Activated CD4-positive, alpha-beta T cell treated with anti-CD3 and anti-CD28 coated beads, Interleukin-2, Interleukin-4, amounts not matched to agents 100 ng/mL and 50 ng/mL, durations not matched to agents 16 hours and 8 hours (primary cell): ENCODE results near the gene NEK9.
"Not testable (repeated sequence)": the region's sequence is repeated elsewhere in the genome, so short reads cannot be mapped to it uniquely, and the experiment has no call there.

Experiments
- DNase-seq: peaks from one replicate; pipeline ENCODE4 v3.0.0-alpha.2; 2020; ENCODE audit warnings: low spot score

NEK9 gene

DNA sequence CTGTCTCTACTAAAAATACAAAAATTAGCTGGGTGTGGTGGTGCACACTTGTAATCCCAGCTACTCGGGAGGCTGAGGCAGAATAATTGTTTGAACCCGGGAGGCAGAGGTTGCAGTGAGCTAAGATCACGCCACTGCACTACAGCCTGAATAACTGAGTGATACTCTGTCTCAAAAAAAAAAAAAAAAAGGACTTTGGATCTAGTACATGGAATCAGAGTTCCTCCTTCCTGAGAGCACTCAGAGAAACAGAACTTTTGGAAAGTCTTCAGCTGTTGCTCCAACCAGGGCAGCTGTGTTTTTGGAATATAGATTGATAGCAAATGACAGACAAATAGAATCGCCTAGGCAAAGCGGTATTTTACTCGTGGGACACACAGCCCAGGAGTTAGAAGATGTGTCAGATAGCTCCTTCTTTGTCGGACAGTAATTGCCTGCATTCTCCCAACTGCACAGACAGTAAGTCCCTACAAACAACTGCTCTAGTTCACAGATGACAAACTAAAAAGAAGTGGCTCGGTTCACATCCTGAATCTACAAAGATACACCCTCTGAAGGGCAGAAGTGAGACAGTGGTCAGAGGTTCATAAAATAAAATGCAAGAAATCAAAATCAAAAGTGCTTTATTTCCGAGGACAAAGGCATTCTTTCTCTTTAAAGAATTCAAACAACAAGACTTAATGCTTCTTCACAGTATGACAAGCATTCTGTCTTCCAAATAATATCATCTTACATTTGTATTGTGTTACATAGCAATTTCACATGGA, 17.1 kb upstream of the NEK9 start:
- DNase-seq: no peak

DNA sequence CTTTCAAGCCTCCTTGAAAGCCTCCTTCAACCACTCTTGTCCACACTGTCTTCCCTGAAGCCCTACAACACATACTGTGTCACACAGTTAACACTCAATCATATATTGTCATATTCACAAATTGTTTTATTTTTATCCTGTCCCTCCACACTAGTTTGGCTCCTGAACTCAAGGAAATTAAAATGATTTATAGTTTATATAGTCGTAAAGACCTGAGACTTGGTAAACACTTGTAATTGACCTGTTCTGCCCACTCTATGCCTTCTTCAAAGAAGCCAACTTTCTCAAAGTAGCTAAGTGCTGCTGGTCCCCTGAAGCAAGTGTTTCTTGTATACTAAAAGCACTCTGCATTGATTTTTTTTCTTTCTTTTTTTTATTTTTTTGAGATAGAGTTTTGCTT, 15.6 kb upstream of the NEK9 start:
- no peak for DNase-seq

DNA sequence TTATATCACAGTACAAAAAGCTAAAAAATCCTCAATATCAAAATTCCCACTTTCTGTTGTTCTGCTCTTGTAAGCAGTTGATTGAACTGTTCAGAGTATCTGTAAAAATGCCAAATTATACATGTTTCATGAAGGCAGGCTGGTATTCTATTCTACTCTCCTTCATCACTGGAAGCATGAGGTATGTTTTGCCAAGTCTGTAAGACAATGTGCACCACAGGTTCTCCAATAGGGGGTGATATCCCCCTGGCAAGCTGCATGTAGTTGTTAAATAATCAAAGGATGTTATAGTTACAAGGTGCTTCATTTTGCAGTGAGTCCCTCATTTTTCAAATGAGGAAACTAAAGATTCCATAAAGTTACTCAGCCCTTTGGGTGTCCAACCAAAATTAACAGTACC, 15.1 kb upstream of the NEK9 start:
- no peak for DNase-seq

DNA sequence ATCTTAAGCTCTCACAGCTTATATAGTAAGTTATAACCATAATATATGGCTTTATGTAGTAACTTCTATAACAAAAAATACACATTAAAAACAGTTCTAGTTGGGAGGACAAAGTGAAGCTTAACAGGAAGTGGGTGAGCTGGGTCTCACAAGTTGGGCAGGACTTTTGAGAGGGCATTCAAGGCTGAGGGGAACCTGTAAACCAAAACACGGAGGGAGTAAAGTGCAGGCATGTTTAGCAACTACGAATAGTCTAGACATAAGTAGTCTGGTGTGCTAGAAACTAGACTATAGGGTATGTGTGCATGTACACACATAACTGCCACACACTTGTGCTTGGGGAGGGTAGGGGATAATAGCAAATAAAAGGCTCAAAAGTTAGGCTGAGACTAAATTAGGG, 14.2 kb upstream of the NEK9 start:
- DNase-seq: no peak

DNA sequence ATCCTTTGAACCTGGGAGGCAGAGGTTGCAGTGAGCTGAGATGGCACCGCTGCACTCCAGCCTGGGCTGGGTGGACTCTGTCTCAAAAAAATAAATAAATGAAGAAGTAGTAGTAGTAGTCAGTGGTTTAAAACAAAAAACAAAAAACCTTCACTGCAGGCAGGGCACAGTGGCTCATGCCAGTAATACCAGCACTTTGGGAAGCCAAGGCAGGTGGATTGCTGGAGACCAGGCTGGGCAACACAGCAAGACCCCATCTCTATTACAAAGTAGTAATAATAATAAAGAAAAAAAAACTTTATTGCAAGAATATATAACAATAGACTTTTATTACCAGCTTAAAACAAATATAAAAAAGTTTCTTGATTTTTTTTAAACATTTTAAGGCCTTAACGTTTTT, 13.8 kb upstream of the NEK9 start:
- DNase-seq: no peak

DNA sequence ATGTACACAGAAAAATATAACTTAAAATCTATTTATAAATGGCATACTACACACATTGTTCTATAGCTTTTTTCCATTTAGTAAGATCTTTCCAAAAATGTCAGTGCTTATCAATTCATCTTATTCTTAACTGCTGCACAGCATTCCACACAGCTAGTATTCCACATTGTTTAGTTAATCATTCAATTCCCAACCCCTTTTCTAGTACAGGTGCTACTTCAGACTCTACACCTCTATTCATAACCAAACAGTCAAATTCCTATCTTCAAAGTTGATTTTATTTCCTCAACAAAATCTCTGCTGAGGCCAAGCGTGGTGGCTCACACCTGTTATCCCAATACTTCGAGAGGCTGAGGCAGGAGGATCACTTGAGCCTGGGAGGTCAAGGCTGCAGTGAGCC, 12.3 kb upstream of the NEK9 start:
- no peak for DNase-seq

DNA sequence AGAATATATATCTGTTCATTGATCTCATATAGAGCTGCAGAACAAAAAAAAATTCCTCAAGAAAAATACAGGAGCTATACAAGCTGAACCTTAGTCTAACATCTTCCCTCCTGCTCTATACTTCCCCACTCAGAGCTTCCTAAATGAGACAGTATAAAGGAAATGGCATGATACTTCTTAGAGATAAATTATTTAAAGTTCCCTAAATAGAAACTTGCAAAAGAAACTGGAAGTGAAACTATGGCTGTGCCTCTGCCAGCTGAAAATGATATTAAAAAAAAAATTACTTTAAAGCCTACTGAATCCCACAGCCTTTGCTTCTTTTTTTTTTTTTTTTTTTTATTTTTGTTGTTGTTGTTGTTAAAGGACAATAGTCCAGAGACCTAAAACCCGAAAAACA, 11.6 kb upstream of the NEK9 start:
- peak; percentile 17 for DNase-seq

DNA sequence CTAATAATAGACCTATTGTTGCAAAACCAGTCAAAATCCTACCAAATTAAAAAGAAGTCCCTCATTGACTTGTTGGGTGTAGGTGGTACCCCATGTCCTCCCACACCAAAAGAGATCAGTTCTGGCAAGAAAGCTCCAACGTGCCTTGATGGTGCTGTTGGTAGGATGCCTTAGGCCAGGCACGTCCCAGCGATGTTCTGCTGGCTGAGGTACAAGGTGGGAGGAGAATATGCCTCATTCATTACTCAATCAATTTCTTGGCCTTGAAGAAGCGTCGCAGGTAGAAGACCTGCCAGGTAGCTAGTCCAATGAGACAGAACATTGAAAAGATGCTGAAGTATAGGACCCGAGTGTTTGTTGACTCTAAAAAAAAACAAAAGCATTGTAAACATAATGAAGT, 7.8 kb upstream of the NEK9 start:
- DNase-seq: no peak

DNA sequence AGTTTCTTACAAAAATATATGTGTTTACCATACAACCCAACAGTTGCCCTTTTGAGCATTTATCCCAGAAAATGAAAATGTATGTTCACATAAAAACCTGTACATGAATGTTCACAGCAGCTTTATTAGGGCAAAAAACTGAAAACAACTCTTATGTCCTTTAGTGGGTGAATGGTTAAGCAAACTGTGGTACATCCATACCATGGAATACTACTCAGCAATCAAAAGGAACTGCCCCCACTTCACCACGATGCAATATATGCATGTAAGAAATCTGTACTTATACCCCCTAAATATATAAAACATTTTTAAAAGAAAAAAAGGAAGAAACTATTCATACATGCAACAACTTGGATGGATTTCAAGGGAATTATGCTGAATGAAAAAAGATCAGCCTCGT, 6.7 kb upstream of the NEK9 start:
- no peak for DNase-seq

DNA sequence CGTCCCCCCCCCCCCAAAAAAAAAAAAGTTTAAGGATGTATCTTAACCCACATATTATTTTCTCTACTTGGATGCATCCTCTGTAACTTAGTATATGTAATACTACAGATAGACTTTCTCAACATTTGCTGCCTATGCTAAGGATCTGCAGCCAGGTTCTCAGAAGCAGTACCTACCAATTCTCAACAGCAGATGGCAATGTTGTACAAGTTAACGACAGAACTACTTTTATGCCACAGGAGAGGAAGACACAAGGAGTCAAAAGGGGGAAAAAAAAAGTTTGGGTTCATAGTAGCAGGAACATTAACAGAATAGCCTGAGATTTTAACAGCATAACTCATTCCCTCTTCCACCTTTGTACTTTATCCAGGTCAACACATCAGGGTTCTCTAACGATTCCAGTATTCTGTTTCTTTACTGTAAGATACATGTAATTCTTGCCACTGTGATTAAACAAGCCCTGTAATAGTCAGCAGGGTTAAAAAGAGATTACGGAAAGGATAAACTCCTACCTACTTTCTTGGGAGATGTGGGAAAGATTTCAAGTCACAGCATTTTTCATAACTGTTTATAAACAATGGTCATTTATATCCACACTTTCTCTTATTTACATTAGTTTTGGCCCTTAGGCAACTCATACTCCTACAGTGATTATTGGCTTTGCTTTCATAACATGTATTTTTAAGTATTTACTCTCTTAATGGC, 5.7 kb upstream of the NEK9 start:
- DNase-seq: peak; percentile 83

DNA sequence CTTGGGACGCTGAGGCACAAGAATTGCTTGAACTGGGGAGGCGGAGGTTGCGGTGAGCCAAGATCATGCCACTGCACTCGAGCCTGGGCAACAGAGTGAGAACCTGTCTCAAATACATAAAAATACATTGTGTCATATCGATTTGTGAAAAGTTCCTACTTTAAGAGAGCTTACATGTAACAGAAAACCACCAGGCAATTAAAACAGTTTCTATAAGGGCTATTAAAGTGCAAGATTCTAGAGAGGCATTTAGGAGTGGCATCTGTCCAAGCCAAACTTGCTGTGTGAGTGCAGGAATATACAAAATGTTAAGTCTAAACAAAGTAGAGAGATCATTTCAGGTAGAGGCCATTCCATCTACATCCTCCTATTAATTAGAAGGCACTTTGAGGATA, 1.7 kb upstream of the NEK9 start:
- DNase-seq: no peak

DNA sequence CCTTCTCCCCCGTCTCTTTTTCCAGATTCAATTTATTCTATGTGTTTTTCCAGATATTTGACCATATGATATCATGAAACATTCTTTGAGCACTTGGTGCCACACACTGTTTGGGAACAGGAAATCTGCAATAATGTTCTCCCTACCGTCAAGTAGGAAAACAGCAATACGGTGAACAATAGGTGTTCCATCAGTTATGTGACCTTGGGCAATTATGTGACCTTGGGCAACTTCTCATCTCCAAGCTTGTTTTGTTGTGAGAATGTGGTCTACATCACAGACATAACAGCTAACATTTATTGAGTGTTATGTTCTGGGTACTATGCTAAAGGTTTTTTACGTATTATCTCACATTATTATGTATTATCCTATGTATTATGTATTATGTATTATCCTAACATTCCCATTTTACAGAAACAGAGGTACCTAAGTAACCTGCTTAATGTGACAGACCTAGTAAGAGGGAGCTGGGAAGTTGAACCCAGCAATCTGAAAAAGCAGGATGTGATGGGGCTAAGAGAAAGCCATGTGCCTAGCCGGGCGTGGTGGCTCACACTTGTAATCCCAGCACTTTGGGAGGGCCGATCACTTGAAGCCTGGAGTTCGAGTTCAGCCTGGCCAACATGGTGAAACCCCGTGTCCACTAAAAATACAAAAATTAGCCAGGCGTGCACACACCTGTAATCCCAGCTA, 1.2 kb upstream of the NEK9 start:
- DNase-seq: no peak

DNA sequence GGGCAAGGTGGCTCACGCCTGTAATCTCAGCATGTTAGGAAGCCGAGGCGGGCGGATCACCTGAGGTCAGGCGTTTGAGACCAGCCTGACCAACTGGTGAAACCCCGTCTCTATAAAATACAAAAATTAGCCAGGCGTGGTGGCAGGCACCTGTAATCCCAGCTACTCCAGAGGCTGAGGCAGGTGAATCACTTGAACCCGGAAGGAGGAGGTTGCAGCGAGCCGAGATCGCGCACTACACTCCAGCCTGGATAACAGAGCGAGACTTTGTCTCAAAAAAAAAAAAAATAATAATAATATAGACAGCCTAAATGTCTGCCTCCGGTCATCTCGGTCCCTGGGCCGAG, 599 bp upstream of the NEK9 start:
- not testable (repeated sequence) for DNase-seq

DNA sequence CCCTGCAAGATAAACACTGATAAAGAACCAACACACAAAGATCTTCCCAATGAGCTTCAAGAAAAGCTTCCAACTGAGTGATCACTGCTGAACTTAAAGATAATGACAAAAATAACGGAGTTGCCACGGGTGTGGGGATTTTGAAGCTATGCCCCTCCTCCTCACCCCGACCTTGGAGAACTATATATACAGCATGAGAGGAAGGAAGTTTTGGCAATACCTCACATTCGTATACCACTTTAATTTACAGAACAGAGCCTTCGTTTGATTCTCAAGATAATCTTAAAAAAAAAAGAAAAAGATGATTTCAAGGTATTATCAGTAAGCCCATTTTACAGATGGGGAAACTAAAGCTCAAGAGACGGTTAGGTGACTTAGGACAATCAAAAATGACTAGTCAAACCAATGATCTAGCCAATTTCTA, 715 bp downstream of the NEK9 start:
- peak; percentile 17 for DNase-seq

DNA sequence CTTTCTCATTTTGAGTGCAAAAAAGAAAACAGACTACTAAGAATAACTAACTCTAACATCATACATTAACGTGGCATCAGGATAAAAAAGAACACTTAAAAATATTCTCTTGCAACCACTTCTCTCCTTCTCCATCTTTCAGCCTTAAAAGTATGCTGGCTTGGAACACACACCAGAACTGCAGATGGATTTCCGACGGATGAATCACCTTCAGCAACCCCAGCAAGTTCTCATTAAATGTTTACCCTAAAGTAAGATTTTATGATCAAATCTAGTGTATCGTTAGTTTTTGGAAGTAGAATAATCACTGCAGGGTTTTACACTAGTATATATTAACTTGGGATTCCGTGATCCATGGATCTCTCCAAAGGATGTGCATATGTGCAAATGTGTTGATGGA, 1.2 kb downstream of the NEK9 start:
- no peak for DNase-seq

DNA sequence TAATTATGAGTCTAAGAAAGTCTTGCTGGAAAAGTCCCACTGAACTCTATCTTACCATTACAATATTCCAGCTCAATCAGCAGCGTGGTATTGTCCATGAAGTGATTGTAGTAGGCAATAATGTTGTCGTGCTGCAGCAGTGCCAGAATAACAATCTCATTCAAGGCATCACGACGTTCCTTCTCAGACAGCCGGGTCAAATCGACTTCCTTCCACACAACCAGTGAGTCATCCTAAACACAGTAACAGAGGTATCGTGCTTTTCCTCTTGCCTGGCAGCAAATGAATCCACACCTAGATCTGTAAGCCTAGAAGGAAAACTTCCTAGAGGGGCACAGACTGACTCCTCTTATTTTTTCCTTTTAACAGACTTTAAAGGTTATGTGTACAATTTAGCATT, 2.9 kb downstream of the NEK9 start:
- DNase-seq: peak; percentile 61

DNA sequence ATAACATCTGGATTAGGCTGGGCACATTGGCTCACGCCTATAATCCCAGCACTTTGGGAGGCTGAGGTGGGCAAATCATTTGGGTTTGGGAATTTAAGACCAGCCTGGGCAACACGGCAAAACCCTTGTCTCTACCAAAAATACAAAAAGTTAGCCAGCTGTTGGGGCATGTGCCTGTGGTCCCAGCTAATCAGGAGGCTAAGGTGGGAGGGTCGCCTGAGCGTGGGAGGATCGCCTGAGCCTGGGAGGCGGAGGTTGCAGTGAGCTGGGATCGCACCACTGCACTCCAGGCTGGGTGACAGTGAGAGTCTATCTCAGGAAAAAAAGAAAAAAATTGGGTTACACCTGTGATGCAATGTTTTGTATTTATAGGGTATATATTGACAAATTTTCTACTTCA, 5.3 kb downstream of the NEK9 start:
- no peak for DNase-seq

DNA sequence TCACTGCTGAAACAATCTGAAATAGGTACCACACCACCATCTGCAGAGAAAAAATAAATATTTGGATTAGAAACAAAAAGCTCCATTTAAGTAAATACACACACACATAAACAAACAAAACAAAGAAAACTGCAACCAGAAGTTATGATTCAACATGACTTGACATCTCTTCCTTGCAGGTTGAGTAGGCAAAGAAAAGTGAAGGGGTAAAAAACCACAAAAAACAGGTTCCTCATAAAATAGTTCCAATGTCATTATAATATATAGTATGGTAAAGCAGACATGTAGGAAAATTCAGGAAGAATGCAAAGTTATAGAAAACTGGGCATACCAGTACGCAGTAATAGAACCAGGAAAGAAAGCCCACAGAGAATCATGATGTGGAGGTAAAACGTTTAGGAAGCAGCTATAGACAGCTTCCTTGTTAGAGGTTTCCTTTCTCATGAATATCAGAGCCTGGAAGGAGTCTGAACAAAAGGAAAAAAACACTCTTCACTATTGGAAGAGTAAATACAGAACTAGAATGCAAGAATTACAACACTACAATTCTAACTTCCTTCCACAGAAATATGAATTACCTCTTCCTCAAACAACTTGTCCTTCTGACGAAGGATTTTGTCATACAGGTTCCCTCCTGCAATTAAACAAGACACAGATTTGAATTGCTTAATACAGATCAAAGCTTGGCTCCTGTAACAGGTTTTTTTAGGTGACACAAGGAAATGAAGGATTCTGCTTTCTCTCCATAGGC, 6.1 kb downstream of the NEK9 start:
- DNase-seq: no peak

DNA sequence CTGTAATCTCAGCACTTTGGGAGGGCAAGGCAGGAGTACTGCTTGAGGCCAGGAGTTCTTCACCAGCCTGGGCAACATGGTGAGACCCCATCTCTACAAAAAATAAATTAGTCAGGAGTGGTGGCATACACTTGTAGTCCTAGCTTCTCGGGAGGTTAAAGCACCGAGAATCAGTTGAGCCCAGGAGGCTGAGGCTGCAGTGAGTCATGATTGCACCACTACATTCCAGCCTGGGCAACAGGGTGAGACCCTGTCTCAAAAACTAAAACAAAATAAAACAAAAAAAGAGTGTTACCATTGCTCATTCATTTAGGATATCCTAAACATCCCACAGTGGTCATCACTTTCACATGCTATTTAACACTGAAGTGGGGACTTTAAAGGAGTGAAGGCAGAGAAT, 7.8 kb downstream of the NEK9 start:
- DNase-seq: no peak

DNA sequence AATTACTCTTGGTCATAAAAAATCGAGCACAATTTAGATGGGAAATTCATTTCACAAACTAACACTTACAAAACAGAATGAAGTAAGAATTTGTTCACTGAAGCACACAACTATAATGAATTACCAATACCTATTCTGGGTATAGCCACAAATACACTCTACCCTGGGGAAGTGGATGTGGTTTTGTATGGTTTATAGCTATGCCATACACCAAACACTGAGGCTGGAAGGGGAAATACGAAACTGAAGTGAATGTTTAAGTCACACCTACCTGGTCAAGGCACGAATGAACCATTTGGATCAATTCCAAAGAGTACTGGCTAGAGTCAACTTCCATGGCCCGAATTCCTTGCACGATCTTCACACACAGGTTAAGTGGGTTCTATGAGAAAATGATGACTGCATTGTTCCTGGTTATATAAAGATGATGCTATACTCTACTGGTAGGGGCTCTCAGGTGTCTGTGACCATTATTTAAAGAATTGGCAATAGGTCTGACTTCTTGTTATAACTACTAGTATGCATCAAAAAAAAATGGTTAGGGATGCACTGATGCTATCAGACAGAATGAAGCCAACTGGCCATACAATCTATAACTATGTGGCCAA, 12.8 kb downstream of the NEK9 start:
- DNase-seq: peak; percentile 15

DNA sequence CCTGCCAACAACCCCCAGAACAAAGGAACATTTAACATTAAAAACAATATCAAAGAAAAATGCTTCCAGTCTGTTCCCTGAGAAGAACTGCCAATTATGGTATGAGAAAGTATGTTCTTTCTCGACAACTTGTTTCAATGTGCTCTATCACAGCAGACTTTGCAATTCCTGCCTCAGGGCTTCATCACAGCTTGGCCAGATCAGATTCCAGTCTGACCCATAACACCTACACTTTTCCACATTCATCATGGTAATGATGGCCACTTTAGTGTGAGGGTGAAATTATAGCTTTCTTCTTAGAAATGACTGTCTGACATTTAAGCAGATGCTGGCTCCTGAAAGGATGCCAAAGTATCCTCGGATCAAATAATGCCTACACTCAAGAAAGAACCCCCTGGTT, 17.0 kb downstream of the NEK9 start:
- DNase-seq: no peak

DNA sequence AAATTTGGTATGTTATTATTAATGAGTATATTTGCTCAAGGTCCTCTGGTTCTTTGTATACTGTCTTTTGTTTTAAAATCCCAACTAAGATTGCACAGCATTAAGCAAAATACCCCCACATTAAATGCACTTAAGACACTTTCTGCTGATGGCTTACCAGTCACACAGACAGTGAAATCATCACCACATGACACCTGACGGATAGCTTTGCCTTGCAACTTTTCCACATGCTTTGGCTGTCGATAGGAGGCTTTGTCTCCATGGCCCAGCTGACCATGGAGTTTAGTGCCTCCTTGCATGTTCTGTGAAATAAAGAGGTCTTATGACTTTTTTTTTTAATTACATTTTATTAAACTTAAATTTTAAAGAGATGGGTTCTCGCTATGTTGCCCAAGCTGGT, 19.7 kb downstream of the NEK9 start:
- DNase-seq: no peak
